ENCODE data around the gene PRR7.

The PRR7 gene

DNA sequence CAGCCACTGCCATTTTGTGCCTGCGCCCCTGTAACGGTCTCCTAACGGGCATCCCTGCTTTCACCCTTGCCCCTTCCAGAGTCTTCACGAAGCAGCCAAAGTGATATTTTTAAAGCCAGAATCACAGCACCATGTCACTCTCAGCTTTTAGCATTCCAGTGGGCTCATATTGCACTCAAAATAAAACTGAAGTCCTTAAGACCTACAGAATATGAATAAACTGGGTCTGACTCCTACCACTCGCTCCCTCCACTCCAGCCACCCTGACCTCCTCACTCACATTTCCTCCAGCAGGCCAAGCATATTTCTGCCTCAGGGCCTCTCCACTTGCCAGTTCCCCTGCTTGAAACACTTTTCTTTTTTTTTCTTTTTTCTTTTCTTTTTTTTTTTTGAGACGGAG lies 53.2 kb downstream of the PRR7 start:
- no peak for DNase-seq

GRCh38 chr5:177500685-177501522 lies 54.3 kb downstream of the PRR7 start:
- peak; percentile 88 for DNase-seq

DNA sequence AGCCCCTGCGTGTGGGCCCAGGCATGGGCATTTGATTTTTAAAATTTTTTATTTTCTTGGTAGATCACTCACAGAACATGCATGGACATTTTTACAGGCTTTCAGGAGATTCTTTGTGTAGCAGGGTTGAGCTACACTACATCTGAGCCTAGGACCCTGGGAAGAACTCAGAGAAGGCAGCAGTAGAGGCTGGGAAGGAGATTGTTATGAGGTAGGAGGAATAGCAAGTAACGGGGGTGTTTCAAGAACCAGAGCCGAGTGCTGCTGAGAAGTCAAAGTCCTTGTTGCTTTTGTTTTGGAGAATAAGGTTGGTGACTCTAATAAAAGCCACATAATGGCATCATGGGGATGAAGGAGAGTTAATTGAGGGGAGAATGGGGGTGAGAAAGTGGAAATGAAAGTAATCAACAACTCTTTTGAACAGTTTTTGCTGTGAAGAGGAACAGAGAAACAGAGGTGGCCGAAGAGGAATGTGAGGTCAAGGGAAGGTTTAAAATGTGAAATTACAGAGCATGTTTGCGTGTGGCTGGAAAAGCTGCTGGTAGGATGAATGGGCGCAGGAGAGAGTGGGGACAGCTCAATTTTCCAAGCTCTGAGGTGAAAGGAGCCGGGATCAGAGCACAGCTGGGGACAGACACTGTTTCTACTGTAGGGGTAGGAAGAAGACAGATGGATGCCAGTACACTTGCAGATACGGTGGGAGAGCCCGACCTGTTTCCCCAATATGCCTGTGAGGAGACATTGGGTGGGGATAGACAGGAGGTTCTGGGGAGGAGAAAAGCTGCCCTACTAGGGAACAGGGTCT lies 55.5 kb downstream of the PRR7 start:
- DNase-seq: no peak

DNA sequence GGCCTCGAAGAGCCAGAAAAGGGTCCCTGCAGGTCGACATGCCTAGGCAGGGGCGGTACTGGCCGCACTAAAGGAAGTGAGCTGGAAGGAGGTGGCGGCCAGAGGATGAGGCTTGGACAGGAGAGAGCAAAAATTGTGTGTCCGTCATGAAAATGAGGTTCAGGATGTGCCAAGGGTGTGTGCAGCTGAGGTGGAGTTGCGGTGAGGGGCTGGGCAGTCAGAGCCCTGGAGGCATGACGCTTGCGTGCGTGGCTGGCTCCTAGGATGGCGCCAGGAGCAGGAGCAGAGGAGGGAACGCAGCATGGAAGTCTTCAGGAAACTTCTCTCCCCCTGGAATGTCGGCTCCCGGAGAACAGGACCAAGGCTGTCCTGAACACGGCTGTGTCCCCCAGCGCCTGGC lies 56.3 kb downstream of the PRR7 start:
- DNase-seq: no peak

- no peak for DNase-seq
Measured at GRCh38 chr5:177503351-177504085, 56.9 kb downstream of the PRR7 start.

DNA sequence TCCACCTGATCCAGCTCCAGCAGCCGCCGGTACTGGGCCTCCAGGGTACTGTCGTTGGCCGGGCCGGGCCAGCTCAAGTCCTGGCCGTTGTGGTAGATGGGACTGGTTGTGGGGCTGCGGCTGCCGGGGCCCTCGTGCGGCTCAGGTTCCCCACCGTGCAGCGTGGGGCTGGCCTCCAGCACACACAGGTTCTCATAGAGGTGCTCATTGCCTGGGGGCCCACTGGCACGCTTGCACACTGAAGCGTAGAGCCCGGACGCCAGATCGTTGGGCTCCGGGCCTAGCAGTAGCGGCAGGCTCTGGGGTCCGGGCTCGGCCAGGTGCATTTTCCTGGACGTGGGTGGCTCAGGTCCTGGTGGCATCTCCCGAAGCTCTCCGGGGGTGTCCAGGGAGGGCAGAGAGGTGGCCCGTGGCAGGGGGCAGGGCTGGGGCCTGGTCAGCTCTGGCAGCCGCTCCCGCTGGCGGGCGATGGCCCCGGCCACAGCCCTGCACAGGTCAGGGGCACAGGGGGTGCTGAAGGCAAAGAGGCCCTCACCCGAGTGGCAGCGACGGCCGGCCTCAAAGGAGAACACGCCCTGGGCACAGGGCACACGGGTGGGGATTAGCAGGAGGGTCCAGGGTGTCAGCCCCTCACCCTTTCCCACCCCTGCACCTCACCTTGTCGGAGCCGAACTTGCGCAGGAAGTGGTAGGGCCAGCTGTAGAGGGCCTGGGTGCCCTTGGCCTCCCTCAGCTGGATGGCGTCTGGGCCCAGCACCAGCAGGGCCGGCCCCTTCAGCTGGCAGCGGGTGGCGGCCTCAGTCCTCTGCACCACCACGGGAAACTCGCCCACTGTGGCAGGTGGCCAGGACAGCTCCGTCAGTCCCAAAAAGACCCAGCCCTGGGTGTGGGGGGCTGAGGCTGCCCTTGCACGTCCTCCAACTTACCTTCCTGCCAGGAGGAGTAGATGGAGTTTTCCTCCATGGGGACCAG lies 57.8 kb downstream of the PRR7 start:
- DNase-seq: no peak

DNA sequence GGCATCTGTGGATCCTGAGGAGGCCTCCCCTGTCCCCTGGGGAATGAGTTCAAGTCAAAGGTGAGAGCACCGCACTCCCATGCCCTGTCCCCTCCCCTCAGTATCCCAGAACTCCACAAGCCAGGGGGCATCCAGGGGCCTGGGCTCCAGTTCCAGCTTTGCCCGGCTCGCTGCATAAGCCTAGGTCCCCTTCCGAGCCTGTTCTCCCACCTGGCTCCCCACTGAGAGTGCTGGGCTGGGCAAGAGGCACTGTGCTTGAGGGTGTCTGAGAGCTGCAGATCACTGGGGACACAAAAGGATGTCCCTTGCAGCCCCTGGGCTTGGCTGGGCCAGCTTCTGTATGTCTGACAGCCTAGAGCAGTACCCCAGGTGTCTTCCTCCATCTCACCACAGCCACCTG lies 58.5 kb downstream of the PRR7 start:
- DNase-seq: no peak
